Measurements from ENCODE around the gene TSC2.

The TSC2 gene

DNA sequence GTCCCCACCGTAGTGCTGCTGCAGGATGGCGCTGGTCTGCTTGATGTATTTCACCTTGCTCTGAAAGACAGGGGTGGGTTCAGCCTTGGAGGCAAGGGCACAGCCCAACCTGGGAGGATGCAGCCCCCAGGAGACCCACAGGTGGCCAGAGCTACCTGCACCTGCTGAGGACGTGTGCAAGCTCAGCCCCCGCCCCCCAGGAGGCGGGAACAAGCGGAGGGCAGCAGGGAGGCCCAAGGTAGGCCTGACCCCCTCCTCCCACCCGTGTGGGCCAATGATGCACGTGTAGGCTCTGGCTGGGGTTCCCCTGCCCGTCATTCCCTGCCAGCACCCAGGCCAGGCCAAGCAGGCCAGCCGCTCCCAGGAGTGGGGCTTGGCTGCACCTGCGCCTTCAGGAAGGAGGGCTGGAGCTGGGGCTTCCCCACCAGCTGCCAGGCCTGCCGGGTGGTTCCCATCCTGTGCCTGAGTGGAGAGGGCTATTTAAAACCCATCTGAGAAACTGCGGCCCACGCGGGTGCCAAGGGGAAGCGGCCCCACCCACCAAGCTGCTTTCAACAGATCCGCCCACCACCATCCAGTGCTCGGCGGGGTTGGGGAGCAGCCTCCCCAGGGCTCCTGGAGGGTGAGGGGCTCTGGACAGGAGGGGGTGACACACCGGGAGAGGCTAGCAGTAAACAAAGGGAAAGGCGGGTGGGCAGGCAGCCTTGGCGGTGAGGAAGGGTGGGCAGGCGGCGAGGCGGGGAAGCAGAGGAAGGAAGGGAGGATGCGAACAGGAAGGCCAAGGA is 3.9 kb upstream of the TSC2 start:
- no peak for DNase-seq (ENCODE audit: low spot score)

DNA sequence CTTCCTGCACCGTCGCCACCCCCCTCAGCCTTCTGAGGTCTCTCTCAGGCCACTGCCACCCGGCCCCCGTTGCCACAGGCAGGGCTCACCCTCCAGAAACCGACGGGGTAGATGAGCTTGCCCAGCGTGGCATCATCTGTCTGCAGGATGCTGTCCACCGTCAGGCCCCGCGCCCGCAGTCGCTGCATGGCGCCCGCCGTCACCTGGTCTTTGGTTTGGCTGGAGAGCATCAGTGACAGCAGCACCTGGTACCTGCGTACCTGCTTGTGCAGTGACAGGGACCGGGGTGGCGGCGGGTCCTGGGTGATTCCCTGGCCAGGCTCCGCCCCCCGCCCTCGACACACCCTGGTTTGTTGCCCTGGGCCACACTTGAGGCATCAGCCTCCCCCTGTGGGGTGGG is 3.2 kb upstream of the TSC2 start:
- DNase-seq (ENCODE audit: low spot score), result no peak

DNA sequence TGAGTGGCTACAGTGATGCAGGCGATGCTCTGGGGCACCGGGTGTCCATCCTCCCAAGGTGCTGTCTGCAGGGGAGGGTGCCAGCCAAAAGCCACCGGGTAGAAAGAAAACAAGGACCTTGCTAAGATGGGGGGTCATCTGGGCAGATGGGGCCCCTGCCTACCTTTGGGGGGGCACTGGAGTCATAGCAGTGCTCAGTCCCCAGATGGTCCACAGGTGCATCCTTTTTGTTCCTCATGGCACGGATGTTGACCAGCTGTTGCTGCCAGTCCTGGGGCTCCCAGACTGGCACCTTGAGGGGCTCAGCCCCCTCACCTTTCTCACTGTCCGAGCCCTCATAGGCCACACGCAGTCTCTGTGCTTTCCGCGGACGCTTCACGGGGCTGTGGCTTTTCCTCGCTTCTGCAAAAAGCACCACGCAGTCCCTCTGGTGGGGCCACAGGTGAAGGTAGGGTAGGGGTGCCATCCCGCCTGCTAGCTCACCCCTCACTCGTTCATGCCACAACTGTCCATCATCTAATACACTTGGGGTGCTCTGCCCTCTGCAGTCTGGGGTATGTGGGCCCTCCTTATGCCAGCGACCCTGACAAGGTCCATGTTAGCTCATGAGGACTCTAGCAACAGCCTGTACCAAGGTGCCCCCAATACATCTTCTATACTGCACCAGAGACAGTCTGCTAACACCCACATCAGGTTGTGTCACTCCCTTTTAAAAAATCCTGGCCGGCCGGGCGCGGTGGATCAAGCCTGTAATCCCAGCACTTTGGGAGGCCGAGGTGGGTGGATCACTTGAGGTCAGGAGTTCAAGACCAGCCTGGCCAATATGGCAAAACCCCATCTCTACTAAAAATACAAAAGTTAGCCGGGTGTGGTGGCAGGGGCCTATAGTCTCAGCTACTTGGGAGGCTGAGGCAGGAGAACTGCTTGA is 1.6 kb upstream of the TSC2 start:
- DNase-seq (ENCODE audit: low spot score), result no peak

DNA sequence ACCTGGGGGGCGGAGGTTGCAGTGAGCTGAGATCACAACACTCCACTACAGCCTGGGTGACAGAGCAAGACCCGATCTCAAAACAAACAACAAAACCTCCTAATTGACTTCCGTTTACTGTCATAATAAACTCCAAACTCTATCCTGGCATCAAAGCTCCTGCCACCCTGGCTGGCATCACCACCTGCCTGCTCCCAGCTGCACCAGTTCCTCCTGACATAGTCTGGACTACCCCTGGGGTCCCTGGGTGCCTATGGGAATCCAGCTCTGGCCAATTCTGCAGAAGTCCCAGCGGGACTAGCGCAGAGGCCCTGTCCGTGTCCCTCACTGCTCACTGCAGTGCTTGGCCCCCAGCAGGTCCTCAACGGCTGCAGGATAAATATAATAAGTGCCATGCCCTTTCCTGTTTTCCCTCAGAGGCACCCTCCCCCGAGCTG is 874 bp upstream of the TSC2 start:
- no peak for DNase-seq (ENCODE audit: low spot score)

DNA sequence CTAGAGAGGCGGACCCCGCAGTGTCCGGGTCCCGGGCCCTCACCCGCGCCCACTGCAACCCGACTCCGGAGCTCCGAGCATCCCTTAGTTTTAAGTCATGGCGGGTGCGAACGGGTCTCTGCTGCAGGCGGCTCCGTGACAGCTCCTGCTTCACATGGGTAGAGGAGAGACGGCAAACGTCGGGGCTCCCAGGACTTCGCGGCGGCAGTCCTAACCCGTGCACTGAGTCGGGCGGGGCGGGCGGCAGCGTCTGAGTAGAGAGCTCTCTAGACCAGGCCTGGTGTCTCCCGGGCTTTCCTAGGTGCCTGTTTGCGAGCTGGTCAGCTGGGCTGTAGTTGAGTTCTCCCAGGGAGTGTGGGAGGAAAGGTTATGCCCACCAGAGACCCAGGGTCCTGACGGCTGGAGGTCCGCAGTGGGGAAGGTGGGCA is 345 bp downstream of the TSC2 start:
- DNase-seq (ENCODE audit: low spot score), result no peak

DNA sequence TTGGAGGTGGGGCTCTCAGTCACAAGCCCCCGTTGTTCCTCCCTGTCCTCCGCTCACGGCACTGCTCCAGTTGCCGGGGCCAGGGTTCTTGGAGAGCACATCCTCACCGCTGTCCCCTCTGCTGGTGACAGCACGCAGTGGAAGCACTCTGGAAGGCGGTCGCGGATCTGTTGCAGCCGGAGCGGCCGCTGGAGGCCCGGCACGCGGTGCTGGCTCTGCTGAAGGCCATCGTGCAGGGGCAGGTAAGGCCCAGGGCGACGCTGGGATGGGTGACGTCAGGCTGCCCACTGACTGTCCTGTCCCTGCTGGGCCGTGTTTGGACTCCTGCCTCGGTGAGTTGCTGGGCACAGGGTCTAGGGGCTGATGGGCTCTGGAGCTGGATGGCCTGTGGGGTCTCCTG is 5.4 kb downstream of the TSC2 start:
- DNase-seq (ENCODE audit: low spot score), result no peak

DNA sequence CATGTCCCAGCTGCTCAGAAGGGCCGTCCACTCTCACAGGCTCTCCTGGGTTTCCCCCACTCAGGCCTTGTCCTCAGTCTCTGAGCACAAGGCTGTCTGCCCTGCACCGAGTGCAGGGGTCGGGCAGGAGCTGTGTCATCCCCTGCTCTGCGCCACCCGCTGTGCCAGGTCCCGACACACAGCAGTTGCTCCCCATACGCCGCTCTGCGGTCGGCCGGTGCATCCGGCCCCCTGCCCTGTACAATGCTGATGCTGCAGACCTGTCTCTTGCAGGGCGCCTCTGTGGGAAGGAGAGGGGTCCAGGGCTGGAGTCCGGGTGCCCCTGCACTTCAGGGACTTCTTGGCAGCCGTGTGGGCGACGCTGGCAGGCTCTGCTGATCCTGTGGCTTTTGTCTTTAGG is 6.1 kb downstream of the TSC2 start:
- DNase-seq (ENCODE audit: low spot score), result no peak

DNA sequence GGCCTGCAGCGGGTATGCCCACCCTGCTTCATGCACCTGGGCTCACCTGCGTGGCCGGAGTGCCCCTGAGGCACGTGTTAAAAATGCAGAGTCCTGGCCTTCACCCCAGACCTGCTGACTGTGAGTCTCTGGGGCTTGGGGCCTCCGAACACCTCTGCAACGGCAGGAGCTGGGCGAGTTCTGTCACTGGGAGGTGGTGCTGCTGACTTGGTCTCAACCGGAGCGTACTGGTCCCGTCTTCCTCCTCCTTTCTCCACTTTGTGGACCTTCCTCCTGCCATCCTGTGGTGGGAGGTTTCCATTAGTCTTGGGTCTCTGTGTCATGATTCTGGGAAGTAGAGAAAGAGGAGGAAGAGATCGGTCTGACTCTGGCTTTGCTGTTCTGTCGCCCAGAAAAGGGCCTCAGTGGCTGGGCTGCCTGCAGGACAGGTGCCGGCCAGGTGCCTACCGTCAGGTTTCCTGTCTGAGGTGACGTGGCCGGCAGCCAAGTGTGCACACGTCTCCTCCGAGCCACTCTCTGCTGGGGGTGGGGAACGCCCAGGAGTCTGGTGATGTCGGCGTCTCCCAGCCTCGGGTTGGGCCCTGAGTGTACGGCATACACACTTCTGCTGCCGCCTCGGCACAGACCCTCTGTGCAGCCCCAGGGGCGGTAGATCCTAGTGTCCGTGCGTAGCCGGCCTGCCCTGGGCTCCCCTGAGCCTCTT is 6.9 kb downstream of the TSC2 start:
- DNase-seq (ENCODE audit: low spot score), result no peak

DNA sequence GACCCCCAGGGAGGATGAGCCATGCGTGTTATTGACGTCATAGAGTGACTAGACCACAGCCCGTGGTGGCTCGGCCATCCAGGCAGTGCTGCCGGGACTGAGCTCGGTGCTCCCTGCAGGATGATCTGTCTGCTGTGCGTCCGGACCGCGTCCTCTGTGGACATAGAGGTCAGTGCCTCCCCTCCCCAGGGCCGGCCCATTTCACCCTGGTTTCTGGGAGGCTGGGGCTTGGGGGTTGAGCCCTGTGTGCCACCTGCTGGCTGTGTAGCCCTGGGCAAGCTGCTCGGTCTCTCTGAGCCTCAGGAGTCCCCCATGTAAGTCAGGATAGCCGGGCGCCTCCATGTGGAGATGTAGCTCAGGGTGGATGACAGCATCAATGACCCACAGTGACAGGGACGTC is 8.3 kb downstream of the TSC2 start:
- no peak for DNase-seq (ENCODE audit: low spot score)

DNA sequence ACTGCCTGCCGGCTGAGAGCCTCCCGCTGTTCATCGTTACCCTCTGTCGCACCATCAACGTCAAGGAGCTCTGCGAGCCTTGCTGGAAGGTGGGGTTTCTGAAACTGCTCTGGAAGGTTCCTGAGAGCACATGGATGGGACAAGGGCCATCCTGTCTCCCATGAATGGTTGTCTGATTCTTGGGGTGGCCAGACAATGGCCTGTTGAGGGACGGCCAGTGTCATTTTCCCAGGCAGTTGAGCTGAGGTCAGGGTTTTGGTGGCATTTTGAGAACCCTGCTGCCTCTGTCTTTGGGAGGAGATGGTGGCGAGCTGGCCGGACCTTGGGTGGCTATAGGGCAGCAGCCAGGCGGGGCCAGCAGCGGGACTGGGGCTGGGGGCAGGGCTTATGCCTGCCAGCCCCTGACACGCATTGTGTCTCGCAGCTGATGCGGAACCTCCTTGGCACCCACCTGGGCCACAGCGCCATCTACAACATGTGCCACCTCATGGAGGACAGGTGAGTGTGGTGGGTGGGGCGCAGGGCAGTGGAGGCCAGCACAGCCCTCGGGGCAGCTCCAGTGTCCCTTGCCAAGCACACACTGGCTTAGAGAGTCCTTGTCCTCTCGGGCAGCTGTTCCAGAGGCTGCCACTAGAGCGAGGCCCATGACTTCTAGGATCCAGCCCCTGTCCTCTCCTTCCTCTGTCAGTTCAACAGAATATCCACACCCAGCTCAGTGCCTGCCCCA is 9.1 kb downstream of the TSC2 start:
- no peak for DNase-seq (ENCODE audit: low spot score)

DNA sequence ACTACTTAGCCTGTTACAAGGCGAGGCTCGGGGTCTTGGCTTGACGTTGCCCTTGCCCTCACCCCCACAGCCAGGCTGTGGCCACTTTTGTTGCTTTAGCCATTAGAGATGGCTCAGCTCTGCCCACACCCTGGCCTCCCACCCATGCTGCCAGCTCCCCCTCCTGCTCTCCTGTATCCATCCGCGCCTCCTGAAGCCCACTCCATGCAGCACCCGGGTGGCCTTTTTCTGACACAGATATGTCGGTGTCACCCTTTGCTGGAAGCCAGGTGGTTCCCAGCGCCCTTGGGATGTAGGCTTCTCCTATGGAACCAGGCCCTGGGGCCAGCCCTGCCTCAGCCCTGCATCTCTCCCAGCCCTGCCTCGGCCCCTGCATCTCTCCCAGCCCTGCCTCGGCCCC is 9.7 kb downstream of the TSC2 start:
- DNase-seq (ENCODE audit: low spot score), result no peak

DNA sequence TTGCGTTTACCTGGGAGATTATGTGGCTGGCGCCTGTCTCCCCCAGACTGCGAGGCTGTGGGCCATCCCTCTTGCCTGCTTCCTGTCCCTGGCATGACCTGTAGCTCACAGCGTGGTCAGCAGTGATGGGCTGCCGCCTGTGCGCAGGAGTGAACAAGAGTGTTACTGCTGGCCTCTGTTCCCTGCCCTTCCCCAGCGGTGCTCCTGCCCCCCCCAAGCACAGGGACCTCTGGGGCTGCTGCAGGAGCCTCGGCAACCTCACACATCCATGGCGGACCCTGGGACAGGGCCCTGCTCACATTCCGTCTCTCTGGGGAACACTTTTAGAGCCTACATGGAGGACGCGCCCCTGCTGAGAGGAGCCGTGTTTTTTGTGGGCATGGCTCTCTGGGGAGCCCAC is 10.6 kb downstream of the TSC2 start:
- no peak for DNase-seq (ENCODE audit: low spot score)

DNA sequence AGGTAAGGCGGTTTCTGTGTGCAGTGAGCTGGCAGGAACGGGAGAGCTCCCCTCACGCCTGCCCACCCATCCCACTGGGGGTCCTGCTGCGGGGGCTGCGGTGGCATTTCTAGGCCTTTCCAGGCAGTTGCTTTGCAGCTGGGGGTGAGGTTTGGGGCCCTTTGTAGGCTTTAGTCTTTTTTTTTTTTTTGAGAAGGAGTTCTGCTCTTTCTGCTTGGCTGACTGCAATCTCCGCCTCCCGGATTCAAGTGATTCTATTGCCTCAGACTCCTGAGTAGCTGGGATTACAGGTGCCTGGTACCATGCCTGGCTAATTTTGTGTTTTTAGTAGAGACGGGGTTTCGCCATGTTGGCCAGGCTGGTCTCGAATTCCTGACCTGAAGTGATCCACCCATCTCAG is 11.1 kb downstream of the TSC2 start:
- no peak for DNase-seq (ENCODE audit: low spot score)

DNA sequence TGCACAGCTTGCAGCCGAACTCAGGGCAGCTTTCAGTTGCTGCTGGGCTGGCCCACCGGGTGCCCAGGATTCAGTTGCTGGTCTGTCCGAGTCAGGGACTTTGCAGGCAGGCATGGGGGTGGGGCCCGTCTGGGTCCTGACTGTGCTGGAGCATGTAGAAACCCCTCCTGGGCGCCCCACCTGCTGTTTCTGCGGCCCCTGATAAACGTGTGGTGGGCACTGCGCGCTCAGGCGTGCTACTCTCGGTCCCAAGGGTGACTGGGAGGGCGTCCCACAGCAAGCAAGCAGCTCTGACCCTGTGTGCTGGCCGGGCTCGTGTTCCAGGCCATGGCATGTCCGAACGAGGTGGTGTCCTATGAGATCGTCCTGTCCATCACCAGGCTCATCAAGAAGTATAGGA is 12.6 kb downstream of the TSC2 start:
- no peak for DNase-seq (ENCODE audit: low spot score)

DNA sequence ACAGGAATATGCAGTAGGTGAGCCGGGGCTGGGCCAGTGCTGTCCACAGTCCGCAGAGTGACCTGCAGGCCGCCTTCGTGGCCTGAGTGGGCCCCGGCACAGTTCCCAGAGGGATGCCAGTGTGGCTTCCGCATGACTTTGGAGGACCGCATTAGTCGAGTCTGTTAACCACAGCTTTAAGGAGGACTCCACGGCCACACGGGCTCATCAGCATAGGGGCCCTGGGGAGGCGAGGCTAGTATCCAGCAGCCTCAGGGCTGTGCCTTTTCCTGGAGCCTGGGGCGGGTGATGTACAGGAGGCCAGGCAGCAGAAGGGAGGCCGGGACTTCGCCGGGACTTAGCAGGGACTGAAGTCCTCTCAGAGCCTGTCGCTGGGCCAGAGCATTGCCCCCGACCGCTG is 13.2 kb downstream of the TSC2 start:
- DNase-seq (ENCODE audit: low spot score), result no peak

DNA sequence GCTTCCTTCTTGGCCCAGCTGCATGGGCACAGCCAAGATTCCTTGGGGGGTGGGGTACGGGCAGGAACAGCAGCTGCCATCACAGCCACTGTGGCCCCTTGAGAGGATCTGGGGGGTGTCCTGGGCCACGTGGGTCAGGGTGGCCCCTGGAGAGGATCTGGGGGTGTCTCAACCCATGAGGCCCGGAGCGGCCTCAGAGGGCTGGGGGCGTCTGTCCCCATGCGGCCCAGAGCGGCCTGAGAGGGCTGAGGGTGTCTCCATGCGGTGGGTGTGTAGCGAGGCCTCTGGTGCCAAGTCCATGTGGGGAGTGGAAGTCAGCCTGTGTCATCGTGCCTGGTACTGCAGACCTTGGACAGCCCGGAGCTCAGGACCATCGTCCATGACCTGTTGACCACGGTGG is 13.7 kb downstream of the TSC2 start:
- no peak for DNase-seq (ENCODE audit: low spot score)

DNA sequence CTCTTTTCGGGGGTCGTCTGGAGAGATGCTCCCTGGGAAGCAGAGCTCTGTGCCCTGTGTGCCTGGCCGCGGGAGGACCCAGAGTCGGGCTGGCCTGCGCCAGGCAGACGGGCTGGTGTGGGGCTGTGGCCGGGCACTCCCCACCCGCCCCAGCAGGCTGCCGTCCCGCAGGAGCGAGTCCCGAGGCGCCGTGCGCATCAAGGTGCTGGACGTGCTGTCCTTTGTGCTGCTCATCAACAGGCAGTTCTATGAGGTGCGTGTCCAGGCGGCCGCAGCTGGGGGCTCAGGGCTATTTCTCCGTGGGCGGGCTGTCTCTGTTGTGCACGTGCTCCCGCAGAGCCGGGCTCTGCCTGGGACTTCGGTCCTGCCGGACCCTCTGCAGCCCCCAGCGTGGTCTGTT is 15.0 kb downstream of the TSC2 start:
- no peak for DNase-seq (ENCODE audit: low spot score)

DNA sequence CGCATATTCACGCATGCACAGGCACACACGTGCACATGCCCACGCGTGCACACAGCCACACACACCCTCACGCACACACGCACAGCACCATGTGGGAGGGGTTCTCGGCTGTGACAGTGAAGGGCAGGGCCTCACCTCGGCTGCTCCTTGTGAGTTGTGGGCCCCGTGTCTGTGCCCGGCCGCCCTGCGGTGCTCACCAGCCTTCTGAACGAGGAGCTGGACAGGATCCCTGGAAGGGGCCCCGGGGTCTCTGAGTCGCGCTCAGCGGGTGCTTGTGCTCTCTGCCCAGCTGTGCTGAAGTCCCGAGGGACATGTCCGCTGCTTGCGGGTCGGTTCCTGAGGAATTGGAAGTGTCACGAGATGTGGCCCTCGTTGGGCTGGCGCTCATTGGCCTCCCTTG is 16.1 kb downstream of the TSC2 start:
- no peak for DNase-seq (ENCODE audit: low spot score)

DNA sequence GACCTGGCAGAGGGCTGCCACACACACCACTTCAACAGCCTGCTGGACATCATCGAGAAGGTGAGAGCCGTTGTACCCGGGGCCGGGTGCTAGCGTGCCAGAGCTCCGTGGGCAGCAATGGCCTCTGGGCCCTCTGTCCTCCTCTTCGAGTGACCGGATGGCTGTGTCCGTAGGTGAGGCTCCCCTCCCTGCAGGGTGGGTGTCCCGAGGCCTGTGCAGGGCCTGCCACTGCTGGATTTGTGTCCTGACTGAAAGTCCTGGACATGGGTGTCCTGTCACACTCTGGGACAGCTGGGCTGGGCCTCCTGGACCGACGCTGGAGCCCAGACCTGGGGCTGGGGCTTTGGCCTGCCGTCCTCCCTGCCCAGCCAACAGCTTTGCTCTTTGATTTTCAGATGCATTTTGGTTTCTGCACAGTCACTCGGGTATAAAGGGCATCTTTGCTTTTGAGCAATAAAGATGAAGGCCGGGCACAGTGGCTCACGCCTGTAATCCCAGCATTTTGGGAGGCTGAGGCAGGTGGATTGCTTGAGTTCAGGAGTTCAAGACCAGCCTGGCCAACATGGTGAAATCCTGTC is 16.7 kb downstream of the TSC2 start:
- DNase-seq (ENCODE audit: low spot score), result no peak

DNA sequence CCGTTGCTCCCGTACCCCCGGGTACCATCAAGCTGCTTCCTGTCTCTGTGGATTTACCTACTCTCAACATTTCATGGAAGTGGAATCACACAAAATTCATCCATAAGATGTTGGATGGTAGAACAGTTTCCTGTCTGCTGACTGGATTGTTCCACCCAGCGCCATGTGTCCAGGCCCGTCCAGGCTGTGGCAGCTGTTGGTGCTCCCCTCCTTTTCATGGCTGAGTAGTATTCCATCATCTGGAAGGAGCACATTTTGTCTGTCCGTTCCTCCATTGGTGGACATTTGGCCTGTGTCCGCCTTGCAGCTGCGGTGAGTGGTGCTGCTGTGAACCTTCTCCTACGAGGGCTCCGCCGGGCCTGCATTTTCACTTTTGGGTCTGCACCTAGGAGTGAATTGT is 18.4 kb downstream of the TSC2 start:
- no peak for DNase-seq (ENCODE audit: low spot score)

DNA sequence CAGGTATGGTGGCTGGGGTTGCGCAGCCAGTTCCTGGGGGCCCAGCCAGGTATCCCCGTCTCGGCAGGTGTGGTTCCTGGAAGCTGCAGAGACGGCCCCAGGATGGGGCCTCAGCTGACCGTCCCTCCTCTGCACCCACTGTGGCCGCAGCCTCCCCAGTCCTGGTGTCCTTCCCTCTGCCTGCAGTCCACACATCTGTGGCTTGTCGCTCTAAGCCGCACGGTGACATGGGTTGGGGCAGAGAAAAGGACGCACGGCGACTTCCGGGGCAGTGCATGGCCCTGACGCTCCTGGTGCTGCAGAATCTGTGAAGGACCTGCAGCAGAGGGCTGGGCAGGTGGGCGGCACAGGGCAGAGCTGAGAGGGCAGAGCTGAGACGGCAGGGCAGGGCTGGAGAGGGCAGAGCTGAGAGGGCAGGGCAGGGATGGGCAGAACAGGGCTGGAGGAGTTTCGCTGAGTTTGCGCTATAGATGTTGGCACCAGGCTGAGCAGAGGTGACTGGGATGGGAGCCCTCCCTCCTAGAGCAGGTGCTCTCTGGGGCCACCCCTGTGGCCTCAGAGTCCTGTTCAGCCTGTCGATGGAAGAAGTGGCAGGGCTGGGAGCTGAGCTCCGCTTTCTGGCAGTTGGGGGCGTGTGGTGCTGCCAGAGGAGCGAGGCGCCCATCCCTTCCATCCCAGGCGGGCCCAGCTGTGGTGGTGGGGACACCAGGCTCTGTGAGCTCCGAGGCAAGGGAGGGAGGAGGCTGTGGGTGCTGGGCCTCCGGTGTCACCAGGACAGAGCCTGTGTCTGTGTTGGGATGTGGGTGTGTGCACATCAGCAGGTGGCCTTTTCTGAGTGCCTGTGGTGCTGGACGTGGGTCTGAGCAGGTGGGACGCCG is 23.0 kb downstream of the TSC2 start:
- DNase-seq (ENCODE audit: low spot score), result no peak

Measured in GM03348 (cell line).